ENCODE results near the gene FRS2. TPM values are rescaled to one million over a fixed set of nuclear protein-coding genes. Genes with fewer than 3 reads are reported as not detected.

Gene FRS2
- total and polyA plus RNA-seq, 2 donors (not counting 1 experiment from before 2014, with no cell fraction given): 11.3 to 33.7 TPM

DNA sequence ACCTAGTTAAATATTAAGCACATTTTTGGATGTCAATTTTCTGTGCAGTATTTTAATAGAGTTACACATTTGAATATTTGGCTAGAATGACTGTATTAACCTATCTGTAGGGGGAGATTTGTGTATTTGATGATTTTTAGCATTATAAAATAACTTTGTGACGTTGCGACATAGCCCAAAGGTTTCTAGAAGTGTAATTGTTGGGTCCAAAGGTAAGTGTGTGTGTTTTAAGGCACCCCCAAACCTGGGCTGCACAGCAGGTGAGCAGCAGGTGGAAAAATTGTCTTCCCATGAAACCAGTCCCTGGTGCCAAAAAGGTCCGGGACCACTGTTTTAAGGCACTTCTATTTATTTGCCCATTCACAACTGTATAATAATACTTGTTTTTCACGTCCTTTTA is 118.3 kb downstream of the FRS2 start:
- WGBS (ENCODE audit: insufficient coverage): 100% methylated on average over 1 of the region's 4 CpGs
- DNase-seq (no peak), ATAC-seq (ENCODE audit: low read depth) (no peak)
- POLR2A ChIA-PET: no interaction called here
- H3K9ac ChIP-seq (ENCODE audit: low read length): no peak overlapping the region
- no peak overlapping the region for H3K4me3 Mint-ChIP-seq
- H3K4me3 ChIP-seq (ENCODE audit: control extremely low read depth in 1 of 5, extremely low read depth in 1 of 5, insufficient read depth in 1 of 5, low read depth in 2 of 5, low read length in 4 of 5): no peak overlapping the region
- TF ChIP-seq EZH2 (IDR thresholded peaks at IDR 0.05; ENCODE audit: borderline replicate concordance, insufficient read depth, low read depth, low read length, poor library complexity, severe bottlenecking): no peak
- CTCF ChIA-PET: interaction anchor here (0.7 to 1.2 kb wide), 2 partner anchors 50 to 231 kb away, joined by 3 to 4 read pairs; no protein-coding TSS in a partner anchor
- peaks cover 30% of the 10 kb centered on the region for H3K79me2 ChIP-seq (ENCODE audit: control insufficient read depth, insufficient read depth, low read length)
- H3K4me2 ChIP-seq (replicated peaks; ENCODE audit: low read depth, low read length, poor library complexity, severe bottlenecking): no peak overlapping the region
- no peaks in the 10 kb centered on the region for H3K27me3 ChIP-seq (replicated peaks in 1 of 4; ENCODE audit: control extremely low read depth in 1 of 4, control insufficient read depth in 3 of 4, insufficient read depth in 4 of 4, low read length in 3 of 4)
- peaks cover 12% of the 10 kb centered on the region for H3K4me1 Mint-ChIP-seq
- H3K27me3 Mint-ChIP-seq: no peaks in the 10 kb centered on the region
- peaks cover 6 to 11% of the 10 kb centered on the region in 2 donors for H3K4me1 ChIP-seq (ENCODE audit: control insufficient read depth in 2 of 2, insufficient read depth in 2 of 2, low read length in 2 of 2)
- no peak overlapping the region for H3K27ac Mint-ChIP-seq
- H3K9me3 Mint-ChIP-seq (ENCODE audit: insufficient read depth): no peaks in the 10 kb centered on the region
- H3K36me3 ChIP-seq (replicated peaks in 1 of 2; ENCODE audit: control extremely low read depth in 1 of 2, control insufficient read depth in 1 of 2, extremely low read depth in 1 of 2, insufficient read depth in 2 of 2, low read length in 1 of 2): peaks cover 19 to 67% of the 10 kb centered on the region in 2 experiments
- peaks cover 22% of the 10 kb centered on the region for H4K20me1 ChIP-seq (ENCODE audit: control insufficient read depth, insufficient read depth, low read length, poor library complexity, severe bottlenecking)
- no peaks in the 10 kb centered on the region for H3K9me3 ChIP-seq (ENCODE audit: control extremely low read depth in 1 of 3, control insufficient read depth in 2 of 3, insufficient read depth in 1 of 3, low read length in 2 of 3)
- no peak overlapping the region for H3K27ac ChIP-seq (ENCODE audit: low read length in 2 of 2)
- intact Hi-C loops (cut with micrococcal nuclease): loop anchor here (5.0 kb wide), 3 partner anchors 431 to 1256 kb away; partner anchors contain the start of genes CNOT2 and MDM1
- H2AFZ ChIP-seq (ENCODE audit: insufficient read depth, low read depth, low read length, poor library complexity, severe bottlenecking): no peak overlapping the region

- TF ChIP-seq, protein P1, sequence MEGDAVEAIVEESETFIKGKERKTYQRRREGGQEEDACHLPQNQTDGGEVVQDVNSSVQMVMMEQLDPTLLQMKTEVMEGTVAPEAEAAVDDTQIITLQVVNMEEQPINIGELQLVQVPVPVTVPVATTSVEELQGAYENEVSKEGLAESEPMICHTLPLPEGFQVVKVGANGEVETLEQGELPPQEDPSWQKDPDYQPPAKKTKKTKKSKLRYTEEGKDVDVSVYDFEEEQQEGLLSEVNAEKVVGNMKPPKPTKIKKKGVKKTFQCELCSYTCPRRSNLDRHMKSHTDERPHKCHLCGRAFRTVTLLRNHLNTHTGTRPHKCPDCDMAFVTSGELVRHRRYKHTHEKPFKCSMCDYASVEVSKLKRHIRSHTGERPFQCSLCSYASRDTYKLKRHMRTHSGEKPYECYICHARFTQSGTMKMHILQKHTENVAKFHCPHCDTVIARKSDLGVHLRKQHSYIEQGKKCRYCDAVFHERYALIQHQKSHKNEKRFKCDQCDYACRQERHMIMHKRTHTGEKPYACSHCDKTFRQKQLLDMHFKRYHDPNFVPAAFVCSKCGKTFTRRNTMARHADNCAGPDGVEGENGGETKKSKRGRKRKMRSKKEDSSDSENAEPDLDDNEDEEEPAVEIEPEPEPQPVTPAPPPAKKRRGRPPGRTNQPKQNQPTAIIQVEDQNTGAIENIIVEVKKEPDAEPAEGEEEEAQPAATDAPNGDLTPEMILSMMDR (IDR thresholded peaks at IDR 0.05): no peak
- TF ChIP-seq EZH2 (IDR thresholded peaks at IDR 0.05; ENCODE audit: borderline replicate concordance, insufficient read depth, low read depth, low read length, poor library complexity, severe bottlenecking): no peak
- Mint-ChIP-seq H3K27ac (no peak overlapping the region), H3K4me1 (peaks cover 12% of the 10 kb centered on the region), H3K4me3 (no peak overlapping the region), H3K9me3 (ENCODE audit: insufficient read depth) (no peaks in the 10 kb centered on the region), H3K27me3 (no peaks in the 10 kb centered on the region)
- H4K20me1 ChIP-seq (ENCODE audit: control insufficient read depth, insufficient read depth, low read length, poor library complexity, severe bottlenecking): peaks cover 22% of the 10 kb centered on the region
- DNase-seq: no peak
- intact Hi-C loops (cut with micrococcal nuclease): loop anchor here (5.0 kb wide), 3 partner anchors 432 to 1257 kb away; partner anchors contain the start of genes CNOT2 and MDM1
- no peaks in the 10 kb centered on the region for H3K9me3 ChIP-seq (ENCODE audit: control extremely low read depth in 1 of 3, control insufficient read depth in 2 of 3, insufficient read depth in 1 of 3, low read length in 2 of 3)
- H3K27ac ChIP-seq (ENCODE audit: low read length in 2 of 2): no peak overlapping the region
- ATAC-seq (ENCODE audit: low read depth): no peak
- H3K4me1 ChIP-seq (ENCODE audit: control insufficient read depth in 2 of 2, insufficient read depth in 2 of 2, low read length in 2 of 2): peaks cover 6 to 11% of the 10 kb centered on the region in 2 donors
- H3K27me3 ChIP-seq (replicated peaks in 1 of 4; ENCODE audit: control extremely low read depth in 1 of 4, control insufficient read depth in 3 of 4, insufficient read depth in 4 of 4, low read length in 3 of 4): no peaks in the 10 kb centered on the region
- H3K9ac ChIP-seq (ENCODE audit: low read length): no peak overlapping the region
- no peak overlapping the region for H2AFZ ChIP-seq (ENCODE audit: insufficient read depth, low read depth, low read length, poor library complexity, severe bottlenecking)
- H3K79me2 ChIP-seq (ENCODE audit: control insufficient read depth, insufficient read depth, low read length): peaks cover 30% of the 10 kb centered on the region
- no peak overlapping the region for H3K4me3 ChIP-seq (ENCODE audit: control extremely low read depth in 1 of 5, extremely low read depth in 1 of 5, insufficient read depth in 1 of 5, low read depth in 2 of 5, low read length in 4 of 5)
- CTCF ChIA-PET: interaction anchor here (0.7 to 1.2 kb wide), 2 partner anchors 49 to 232 kb away, joined by 3 to 4 read pairs; no protein-coding TSS in a partner anchor
- no peak overlapping the region for H3K4me2 ChIP-seq (replicated peaks; ENCODE audit: low read depth, low read length, poor library complexity, severe bottlenecking)
- POLR2A ChIA-PET: no interaction called here
- no CpG with 5 or more reads among the region's 2 CpGs for WGBS (ENCODE audit: insufficient coverage)
- peaks cover 19 to 73% of the 10 kb centered on the region in 2 experiments for H3K36me3 ChIP-seq (replicated peaks in 1 of 2; ENCODE audit: control extremely low read depth in 1 of 2, control insufficient read depth in 1 of 2, extremely low read depth in 1 of 2, insufficient read depth in 2 of 2, low read length in 1 of 2)
These were observed 118.9 kb downstream of the FRS2 start for GRCh38 chr12:69589082-69589481.
